ENCODE results near the gene JPT2. TPM values are rescaled to one million over a fixed set of nuclear protein-coding genes. Genes with fewer than 3 reads are reported as not detected.

Gene JPT2
- total RNA-seq, 1 donor from 2014 or later: 40.4 TPM

GRCh38 chr16:1734816-1735215 is 56.7 kb downstream of the JPT2 start:
- no peak for DNase-seq

GRCh38 chr16:1740234-1740633 is 62.2 kb downstream of the JPT2 start:
- DNase-seq: no peak

- no peak for DNase-seq
Measured at GRCh38 chr16:1740781-1741490, 62.9 kb downstream of the JPT2 start.

GRCh38 chr16:1741553-1742165 is 63.6 kb downstream of the JPT2 start:
- DNase-seq: no peak

GRCh38 chr16:1743376-1744337 is 65.6 kb downstream of the JPT2 start:
- no peak for DNase-seq

- DNase-seq: no peak
Measured at GRCh38 chr16:1744338-1744840, 66.3 kb downstream of the JPT2 start.

- DNase-seq: no peak
Measured at GRCh38 chr16:1745181-1745899, 67.3 kb downstream of the JPT2 start.

- peak; percentile 53 for DNase-seq
Measured at GRCh38 chr16:1745900-1746692, 68.0 kb downstream of the JPT2 start.

GRCh38 chr16:1746693-1747195 is 68.7 kb downstream of the JPT2 start:
- DNase-seq: no peak

GRCh38 chr16:1747934-1748333 is 69.9 kb downstream of the JPT2 start:
- DNase-seq: no peak

- DNase-seq: no peak
Measured at GRCh38 chr16:1749152-1750117, 71.4 kb downstream of the JPT2 start.

Small RNA genes lying within 50 kb of the gene (small RNA-seq; reads per million reads assigned to genes)
- 0.10 reads per million for gene MIR3177 (ENCODE audit: low replicate concordance)

Other genes starting within 250 kb of the JPT2 start
- not detected for gene PERCC1, start 247.2 kb upstream of the JPT2 start, total RNA-seq
- 0.51 TPM for gene CCDC154, start 233.7 kb upstream of the JPT2 start, total RNA-seq
- gene CLCN7, start 203.3 kb upstream of the JPT2 start, total RNA-seq: 29.5 TPM
- gene PTX4, start 189.3 kb upstream of the JPT2 start, total RNA-seq: 1.5 TPM
- gene TELO2, start 184.9 kb upstream of the JPT2 start, total RNA-seq: 25.2 TPM
- 19.3 TPM for gene TMEM204, start 144.6 kb upstream of the JPT2 start, total RNA-seq
- gene IFT140, start 66.2 kb upstream of the JPT2 start, total RNA-seq: 22.7 TPM
- gene CRAMP1, start 65.9 kb upstream of the JPT2 start, total RNA-seq: 10.8 TPM
- gene MAPK8IP3, start 27.9 kb downstream of the JPT2 start, total RNA-seq: 45.0 TPM
- 29.6 TPM for gene NME3, start 93.3 kb downstream of the JPT2 start, total RNA-seq
- gene EME2, start 94.5 kb downstream of the JPT2 start, total RNA-seq: 10.6 TPM
- 41.5 TPM for gene MRPS34, start 94.9 kb downstream of the JPT2 start, total RNA-seq
- gene SPSB3, start 104.3 kb downstream of the JPT2 start, total RNA-seq: 43.5 TPM
- gene NUBP2, start 104.7 kb downstream of the JPT2 start, total RNA-seq: 59.2 TPM
- 0.31 TPM for gene IGFALS, start 115.4 kb downstream of the JPT2 start, total RNA-seq
- gene HAGH, start 148.5 kb downstream of the JPT2 start, total RNA-seq: 104 TPM
- 45.4 TPM for gene FAHD1, start 148.9 kb downstream of the JPT2 start, total RNA-seq
- gene MEIOB, start 193.9 kb downstream of the JPT2 start, total RNA-seq: 0.62 TPM
- gene HS3ST6, start 240.1 kb downstream of the JPT2 start, total RNA-seq: 1.5 TPM